Measurements from ENCODE around the gene TNFSF13.

Gene TNFSF13

DNA sequence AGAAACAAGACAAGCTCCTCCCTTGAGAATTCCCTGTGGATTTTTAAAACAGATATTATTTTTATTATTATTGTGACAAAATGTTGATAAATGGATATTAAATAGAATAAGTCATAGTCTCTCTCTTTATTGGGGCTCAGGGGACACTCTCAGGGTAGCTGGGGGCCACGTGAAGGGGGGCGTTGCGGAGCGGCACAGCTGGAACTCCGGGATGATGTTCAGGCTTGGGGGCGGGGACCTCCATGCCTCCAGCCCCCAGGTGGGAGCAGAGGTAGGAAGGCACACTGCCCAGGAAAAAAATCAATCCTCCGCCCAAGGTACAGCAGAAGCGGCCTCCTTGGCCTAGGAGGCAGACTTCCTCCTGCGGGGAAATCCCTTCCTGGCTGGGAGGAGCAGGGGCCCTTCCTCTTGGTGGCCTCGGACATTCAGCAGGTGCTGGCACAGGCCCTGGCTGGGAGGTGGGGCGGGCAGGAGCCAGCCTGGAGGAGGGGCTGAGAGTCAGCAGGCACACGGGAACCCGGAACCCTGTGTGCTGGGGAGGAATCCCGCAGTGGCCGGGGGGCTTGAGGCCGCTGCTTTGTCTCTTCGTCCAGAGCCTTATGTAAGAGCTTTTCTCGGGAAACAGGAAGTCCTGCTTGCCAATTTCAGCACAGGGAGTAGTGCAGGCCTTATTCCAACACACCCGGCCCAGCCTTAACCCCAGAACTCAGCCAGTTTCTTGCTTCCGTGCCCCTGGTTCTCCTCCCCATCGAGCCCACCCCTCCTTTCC is 591 bp upstream of the TNFSF13 start:
- Mint-ChIP-seq H3K4me1 (ENCODE audit: low read depth) (peaks cover 48% of the 10 kb centered on the region), H3K27me3 (ENCODE audit: low read depth) (no peaks in the 10 kb centered on the region), H3K9me3 (no peaks in the 10 kb centered on the region), H3K36me3 (ENCODE audit: low read depth) (peaks cover 33% of the 10 kb centered on the region), H3K4me3 (peak overlapping the region; percentile 8), H3K27ac (peak overlapping the region; percentile 63)
- no peak for DNase-seq (ENCODE audit: low spot score)

DNA sequence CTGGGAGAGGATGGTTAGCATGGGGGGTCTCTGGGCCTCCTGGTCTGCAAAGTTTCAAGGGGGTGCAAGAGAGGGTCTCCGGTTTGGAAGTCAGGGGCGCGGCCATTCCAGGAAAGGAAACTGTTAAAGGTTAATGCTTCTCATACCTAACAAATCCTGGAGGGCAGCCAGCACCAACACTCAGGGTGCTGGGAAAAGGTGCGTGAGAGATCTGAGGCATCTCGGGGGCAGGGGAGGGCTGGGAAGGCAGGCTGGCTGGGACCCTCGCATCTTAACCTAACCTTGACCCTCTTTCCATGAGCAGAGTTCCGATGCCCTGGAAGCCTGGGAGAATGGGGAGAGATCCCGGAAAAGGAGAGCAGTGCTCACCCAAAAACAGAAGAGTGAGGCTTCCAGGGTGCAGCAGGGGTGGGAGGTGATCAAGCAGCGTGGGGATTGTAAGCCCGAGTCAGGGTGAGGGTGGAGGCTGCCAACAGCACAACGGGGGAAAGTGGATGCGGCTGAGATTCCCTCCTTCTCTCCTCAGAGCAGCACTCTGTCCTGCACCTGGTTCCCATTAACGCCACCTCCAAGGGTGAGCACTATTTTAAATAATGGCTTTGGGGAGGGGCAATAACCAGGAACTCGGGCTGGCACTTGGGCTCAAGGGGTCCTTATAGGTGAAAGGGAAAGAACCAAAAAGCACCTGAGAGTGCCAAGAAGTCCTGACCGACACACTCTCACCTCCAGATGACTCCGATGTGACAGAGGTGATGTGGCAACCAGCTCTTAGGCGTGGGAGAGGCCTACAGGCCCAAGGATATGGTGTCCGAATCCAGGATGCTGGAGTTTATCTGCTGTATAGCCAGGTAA is 996 bp downstream of the TNFSF13 start:
- peaks cover 45% of the 10 kb centered on the region for H3K4me1 Mint-ChIP-seq (ENCODE audit: low read depth)
- peak overlapping the region; percentile 92 for H3K27ac Mint-ChIP-seq
- H3K36me3 Mint-ChIP-seq (ENCODE audit: low read depth): peaks cover 33% of the 10 kb centered on the region
- H3K4me3 Mint-ChIP-seq: peak overlapping the region; percentile 85
- no peaks in the 10 kb centered on the region for H3K9me3 Mint-ChIP-seq
- no peak for DNase-seq (ENCODE audit: low spot score)
- H3K27me3 Mint-ChIP-seq (ENCODE audit: low read depth): no peaks in the 10 kb centered on the region

DNA sequence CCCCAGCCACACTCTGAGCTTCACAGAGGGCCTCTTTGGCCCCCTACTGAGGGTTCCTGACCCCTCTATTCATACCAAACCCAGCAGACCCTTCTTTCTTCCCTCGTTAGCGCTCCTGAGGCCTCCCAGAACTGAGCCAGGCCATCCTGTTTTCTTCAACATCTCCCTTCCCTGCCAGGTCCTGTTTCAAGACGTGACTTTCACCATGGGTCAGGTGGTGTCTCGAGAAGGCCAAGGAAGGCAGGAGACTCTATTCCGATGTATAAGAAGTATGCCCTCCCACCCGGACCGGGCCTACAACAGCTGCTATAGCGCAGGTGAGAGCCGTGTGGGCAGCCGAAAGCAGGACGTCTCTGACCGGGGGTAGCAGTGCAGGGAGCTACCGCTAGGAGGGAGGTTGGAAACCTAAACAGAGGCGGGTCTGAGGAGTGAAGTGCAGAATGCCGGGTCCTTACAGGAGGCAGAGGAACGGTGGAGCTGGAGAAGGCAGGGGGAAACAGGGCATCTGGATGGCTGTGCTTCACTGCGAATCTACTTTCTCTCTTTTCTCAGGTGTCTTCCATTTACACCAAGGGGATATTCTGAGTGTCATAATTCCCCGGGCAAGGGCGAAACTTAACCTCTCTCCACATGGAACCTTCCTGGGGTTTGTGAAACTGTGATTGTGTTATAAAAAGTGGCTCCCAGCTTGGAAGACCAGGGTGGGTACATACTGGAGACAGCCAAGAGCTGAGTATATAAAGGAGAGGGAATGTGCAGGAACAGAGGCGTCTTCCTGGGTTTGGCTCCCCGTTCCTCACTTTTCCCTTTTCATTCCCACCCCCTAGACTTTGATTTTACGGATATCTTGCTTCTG is 1.9 kb downstream of the TNFSF13 start:
- Mint-ChIP-seq H3K36me3 (ENCODE audit: low read depth) (peaks cover 34% of the 10 kb centered on the region), H3K27ac (peak overlapping the region; percentile 92)

DNA sequence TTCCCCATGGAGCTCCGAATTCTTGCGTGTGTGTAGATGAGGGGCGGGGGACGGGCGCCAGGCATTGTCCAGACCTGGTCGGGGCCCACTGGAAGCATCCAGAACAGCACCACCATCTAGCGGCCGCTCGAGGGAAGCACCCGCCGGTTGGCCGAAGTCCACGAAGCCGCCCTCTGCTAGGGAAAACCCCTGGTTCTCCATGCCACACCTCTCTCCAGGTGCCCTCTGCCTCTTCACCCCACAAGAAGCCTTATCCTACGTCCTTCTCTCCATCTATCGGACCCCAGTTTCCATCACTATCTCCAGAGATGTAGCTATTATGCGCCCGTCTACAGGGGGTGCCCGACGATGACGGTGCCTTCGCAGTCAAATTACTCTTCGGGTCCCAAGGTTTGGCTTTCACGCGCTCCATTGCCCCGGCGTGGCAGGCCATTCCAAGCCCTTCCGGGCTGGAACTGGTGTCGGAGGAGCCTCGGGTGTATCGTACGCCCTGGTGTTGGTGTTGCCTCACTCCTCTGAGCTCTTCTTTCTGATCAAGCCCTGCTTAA is 2.6 kb downstream of the TNFSF13 start:
- H3K27ac Mint-ChIP-seq: peak overlapping the region; percentile 92
- H3K36me3 Mint-ChIP-seq (ENCODE audit: low read depth): peaks cover 32% of the 10 kb centered on the region
- peak overlapping the region; percentile 85 for H3K4me3 Mint-ChIP-seq
- H3K27me3 Mint-ChIP-seq (ENCODE audit: low read depth): no peaks in the 10 kb centered on the region
- H3K9me3 Mint-ChIP-seq: no peaks in the 10 kb centered on the region
- DNase-seq (ENCODE audit: low spot score): peak; percentile 87
- H3K4me1 Mint-ChIP-seq (ENCODE audit: low read depth): peaks cover 37% of the 10 kb centered on the region

More for the DNA sequence above, 1.9 kb downstream of the TNFSF13 start:
- Mint-ChIP-seq H3K27me3 (ENCODE audit: low read depth) (no peaks in the 10 kb centered on the region), H3K4me1 (ENCODE audit: low read depth) (peaks cover 40% of the 10 kb centered on the region), H3K9me3 (no peaks in the 10 kb centered on the region), H3K4me3 (peak overlapping the region; percentile 85)
- peak; percentile 52 for DNase-seq (ENCODE audit: low spot score)

DNA sequence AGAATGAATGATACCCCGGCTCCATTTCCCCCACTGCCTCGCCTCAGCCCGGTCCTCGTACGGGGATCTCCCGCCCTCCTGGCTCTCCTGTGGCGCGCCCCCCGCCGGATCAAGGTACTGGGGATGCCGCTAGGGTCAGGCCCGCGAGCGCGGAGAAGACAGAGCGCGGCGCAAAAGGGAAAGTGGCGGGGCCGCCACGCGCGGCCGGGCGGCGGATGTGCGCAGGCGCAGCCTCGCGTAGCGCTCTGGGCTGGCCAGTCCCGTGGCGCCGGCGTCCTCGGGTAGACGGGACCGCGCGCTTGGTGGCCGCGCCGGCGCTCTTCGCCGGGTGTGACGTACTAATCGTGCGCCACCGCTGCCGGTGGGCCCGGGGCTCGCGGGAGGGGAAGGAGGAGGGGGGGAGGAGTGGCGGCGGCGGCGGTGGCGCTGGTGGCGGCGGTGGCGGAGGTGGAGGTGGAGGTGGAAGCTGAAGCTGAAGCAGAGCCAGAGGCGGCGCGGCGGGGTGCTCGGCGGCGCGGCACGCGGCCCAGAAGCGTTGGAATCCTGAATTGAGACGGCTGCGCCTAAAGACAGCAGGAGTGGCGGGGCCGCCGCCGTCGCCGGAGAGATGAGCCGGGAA is 3.1 kb downstream of the TNFSF13 start, which contains the start of gene SENP3:
Gene SENP3 (plus strand): TSS at position 331 of the 619 bp plus-strand sequence. CDS start 1,158 bp downstream, outside the sequence.
- Mint-ChIP-seq H3K4me3 (peak within 1 kb of the TSS; percentile 95), H3K27ac (peak within 1 kb of the TSS; percentile 93), H3K27me3 (ENCODE audit: low read depth) (no peaks in the 10 kb centered on the region), H3K4me1 (ENCODE audit: low read depth) (peaks cover 33% of the 10 kb centered on the region), H3K9me3 (no peaks in the 10 kb centered on the region), H3K36me3 (ENCODE audit: low read depth) (peaks cover 30% of the 10 kb centered on the region)
- peak; percentile 93 for DNase-seq (ENCODE audit: low spot score)

DNA sequence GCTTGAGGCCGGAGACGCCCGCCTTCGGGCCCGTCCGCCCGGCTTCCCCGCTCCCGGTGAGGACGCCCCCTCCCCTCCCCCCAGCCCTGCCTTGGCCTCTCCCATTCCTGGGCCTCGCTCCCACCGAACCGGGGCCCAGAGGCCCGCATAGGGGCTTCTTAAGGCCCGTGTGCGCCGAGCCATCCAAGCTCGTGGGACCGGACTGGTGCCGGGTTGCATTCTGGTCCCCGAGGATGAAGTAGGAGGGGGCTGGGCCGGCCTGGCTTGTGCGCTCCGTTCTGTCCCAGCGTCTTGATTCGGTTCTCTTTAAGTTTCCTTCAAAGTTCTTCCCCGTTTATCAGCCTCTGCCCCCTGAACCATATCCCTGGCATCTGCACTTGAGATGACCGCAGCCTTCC is 3.7 kb downstream of the TNFSF13 start:
- Mint-ChIP-seq H3K4me3 (peak overlapping the region; percentile 95), H3K9me3 (no peaks in the 10 kb centered on the region), H3K4me1 (ENCODE audit: low read depth) (peaks cover 33% of the 10 kb centered on the region), H3K36me3 (ENCODE audit: low read depth) (peaks cover 34% of the 10 kb centered on the region), H3K27ac (peak overlapping the region; percentile 93), H3K27me3 (ENCODE audit: low read depth) (no peaks in the 10 kb centered on the region)
- DNase-seq (ENCODE audit: low spot score): no peak

DNA sequence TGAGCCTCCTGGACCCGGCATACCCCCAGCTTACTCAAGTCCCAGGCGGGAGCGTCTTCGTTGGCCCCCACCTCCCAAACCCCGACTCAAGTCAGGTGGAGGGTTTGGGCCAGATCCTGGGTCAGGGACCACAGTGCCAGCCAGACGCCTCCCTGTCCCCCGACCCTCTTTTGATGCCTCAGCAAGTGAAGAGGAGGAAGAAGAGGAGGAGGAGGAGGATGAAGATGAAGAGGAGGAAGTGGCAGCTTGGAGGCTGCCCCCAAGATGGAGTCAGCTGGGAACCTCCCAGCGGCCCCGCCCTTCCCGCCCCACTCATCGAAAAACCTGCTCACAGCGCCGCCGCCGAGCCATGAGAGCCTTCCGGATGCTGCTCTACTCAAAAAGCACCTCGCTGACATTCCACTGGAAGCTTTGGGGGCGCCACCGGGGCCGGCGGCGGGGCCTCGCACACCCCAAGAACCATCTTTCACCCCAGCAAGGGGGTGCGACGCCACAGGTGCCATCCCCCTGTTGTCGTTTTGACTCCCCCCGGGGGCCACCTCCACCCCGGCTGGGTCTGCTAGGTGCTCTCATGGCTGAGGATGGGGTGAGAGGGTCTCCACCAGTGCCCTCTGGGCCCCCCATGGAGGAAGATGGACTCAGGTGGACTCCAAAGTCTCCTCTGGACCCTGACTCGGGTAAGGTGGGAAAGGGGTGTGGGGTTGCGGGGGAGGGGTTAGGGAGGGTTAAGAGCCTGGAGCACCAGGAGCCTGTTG is 4.7 kb downstream of the TNFSF13 start:
- H3K9me3 Mint-ChIP-seq: no peaks in the 10 kb centered on the region
- no peak for DNase-seq (ENCODE audit: low spot score)
- H3K4me1 Mint-ChIP-seq (ENCODE audit: low read depth): peaks cover 29% of the 10 kb centered on the region
- peaks cover 36% of the 10 kb centered on the region for H3K36me3 Mint-ChIP-seq (ENCODE audit: low read depth)
- H3K27ac Mint-ChIP-seq: peak overlapping the region; percentile 93
- no peaks in the 10 kb centered on the region for H3K27me3 Mint-ChIP-seq (ENCODE audit: low read depth)
- H3K4me3 Mint-ChIP-seq: peak overlapping the region; percentile 95

DNA sequence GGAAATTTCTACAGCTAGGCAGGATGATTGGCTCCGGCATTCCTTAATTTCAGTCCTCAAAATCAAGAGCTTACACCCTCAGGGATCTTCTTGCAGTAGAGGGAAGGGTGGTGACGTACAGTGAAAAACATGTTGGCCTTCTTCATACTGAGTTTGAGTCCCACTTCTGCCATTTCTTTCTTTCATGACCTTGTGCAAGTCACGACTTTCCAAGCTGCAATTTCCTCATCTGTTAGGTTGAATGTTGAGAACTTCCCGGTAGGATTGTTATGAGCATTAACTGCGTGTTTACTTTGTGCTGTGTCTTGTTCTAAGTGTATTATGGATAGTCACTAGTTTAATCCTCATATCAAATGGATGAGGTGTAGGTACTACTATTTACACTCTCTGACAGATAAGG is 11.0 kb downstream of the TNFSF13 start:
- peaks cover 15% of the 10 kb centered on the region for H3K4me1 Mint-ChIP-seq (ENCODE audit: low read depth)
- peaks cover 4% of the 10 kb centered on the region for H3K27me3 Mint-ChIP-seq (ENCODE audit: low read depth)
- no peak overlapping the region for H3K4me3 Mint-ChIP-seq
- no peak overlapping the region for H3K27ac Mint-ChIP-seq
- no peak for DNase-seq (ENCODE audit: low spot score)
- H3K36me3 Mint-ChIP-seq (ENCODE audit: low read depth): peaks cover 63% of the 10 kb centered on the region
- H3K9me3 Mint-ChIP-seq: no peaks in the 10 kb centered on the region

DNA sequence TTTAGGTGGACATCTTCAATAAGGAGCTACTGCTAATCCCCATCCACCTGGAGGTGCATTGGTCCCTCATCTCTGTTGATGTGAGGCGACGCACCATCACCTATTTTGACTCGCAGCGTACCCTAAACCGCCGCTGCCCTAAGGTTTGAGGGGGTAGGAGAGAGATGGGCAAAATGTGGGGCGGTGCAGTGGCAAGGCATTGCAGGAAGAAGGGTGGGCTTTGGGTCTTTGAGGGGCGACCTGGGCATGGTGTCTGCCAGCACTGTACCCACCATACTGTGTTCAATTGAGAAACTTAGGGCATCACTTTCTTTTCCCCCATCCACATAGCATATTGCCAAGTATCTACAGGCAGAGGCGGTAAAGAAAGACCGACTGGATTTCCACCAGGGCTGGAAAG is 11.8 kb downstream of the TNFSF13 start:
- Mint-ChIP-seq H3K27me3 (ENCODE audit: low read depth) (peaks cover 4% of the 10 kb centered on the region), H3K27ac (peak overlapping the region; percentile 52), H3K36me3 (ENCODE audit: low read depth) (peaks cover 65% of the 10 kb centered on the region), H3K4me3 (no peak overlapping the region), H3K4me1 (ENCODE audit: low read depth) (peaks cover 21% of the 10 kb centered on the region), H3K9me3 (no peaks in the 10 kb centered on the region)
- no peak for DNase-seq (ENCODE audit: low spot score)

DNA sequence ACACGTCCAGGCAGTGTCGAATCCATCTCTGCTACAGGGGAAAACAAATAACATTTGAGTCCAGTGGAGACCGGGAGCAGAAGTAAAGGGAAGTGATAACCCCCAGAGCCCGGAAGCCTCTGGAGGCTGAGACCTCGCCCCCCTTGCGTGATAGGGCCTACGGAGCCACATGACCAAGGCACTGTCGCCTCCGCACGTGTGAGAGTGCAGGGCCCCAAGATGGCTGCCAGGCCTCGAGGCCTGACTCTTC is 13.7 kb downstream of the TNFSF13 start:
- Mint-ChIP-seq H3K27me3 (ENCODE audit: low read depth) (peaks cover 4% of the 10 kb centered on the region), H3K36me3 (ENCODE audit: low read depth) (peaks cover 75% of the 10 kb centered on the region), H3K9me3 (no peaks in the 10 kb centered on the region), H3K4me3 (peak overlapping the region; percentile 92), H3K27ac (peak overlapping the region; percentile 93), H3K4me1 (ENCODE audit: low read depth) (peaks cover 33% of the 10 kb centered on the region)
- no peak for DNase-seq (ENCODE audit: low spot score)

DNA sequence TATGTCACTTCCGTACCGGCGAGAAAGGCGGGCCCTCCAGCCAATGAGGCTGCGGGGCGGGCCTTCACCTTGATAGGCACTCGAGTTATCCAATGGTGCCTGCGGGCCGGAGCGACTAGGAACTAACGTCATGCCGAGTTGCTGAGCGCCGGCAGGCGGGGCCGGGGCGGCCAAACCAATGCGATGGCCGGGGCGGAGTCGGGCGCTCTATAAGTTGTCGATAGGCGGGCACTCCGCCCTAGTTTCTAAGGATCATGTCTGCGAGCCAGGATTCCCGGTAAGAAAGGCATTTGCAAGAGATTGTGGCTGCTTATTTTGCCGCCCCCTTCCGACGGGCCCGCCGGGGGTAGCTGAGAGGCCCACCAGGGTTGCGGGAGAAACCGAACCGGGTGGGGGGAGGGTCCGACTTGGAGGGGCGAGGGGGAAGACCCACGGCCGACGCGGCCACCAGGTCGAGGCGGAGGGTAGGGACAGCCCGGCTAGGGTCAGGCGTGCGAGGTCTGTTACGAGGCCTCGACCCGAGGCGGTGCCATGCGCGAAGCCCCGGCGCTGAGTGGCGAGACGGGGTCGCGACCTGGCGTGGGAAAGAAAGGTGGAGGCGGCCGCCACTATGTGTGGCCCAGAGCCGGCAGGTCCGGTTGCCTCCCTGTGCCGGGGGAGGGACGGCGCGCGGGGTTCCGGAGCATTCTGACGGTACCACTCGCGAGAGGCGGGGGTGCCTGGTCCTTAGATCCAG is 14.2 kb downstream of the TNFSF13 start:
- peak; percentile 99 for DNase-seq (ENCODE audit: low spot score)
- peak overlapping the region; percentile 92 for H3K4me3 Mint-ChIP-seq
- peak overlapping the region; percentile 99 for H3K27ac Mint-ChIP-seq
- peaks cover 38% of the 10 kb centered on the region for H3K4me1 Mint-ChIP-seq (ENCODE audit: low read depth)
- peaks cover 4% of the 10 kb centered on the region for H3K27me3 Mint-ChIP-seq (ENCODE audit: low read depth)
- no peaks in the 10 kb centered on the region for H3K9me3 Mint-ChIP-seq
- peaks cover 76% of the 10 kb centered on the region for H3K36me3 Mint-ChIP-seq (ENCODE audit: low read depth)

Measured in T-helper 2 cell treated with Interferon-gamma antibody and Interleukin-4, amounts not matched to agents 5 μg/mL and 100 μg/mL, for 36 hours (primary cell).